NCI-H2196 treated with DMSO at 0.1 percent for 48 hours (cell line): ENCODE data around the gene CLIC1.
A peak's percentile ranks its signal among the peaks of the same experiment; 100 is the strongest.
"Not testable (repeated sequence)": the region's sequence is repeated elsewhere in the genome, so short reads cannot be mapped to it uniquely, and the experiment has no call there.

Experiments used
- DNase-seq: peaks from one replicate; lab custom pipeline; 2025; ENCODE audit not compliant: unreplicated experiment; lab: John Stamatoyannopoulos, UW

CLIC1 gene

DNA sequence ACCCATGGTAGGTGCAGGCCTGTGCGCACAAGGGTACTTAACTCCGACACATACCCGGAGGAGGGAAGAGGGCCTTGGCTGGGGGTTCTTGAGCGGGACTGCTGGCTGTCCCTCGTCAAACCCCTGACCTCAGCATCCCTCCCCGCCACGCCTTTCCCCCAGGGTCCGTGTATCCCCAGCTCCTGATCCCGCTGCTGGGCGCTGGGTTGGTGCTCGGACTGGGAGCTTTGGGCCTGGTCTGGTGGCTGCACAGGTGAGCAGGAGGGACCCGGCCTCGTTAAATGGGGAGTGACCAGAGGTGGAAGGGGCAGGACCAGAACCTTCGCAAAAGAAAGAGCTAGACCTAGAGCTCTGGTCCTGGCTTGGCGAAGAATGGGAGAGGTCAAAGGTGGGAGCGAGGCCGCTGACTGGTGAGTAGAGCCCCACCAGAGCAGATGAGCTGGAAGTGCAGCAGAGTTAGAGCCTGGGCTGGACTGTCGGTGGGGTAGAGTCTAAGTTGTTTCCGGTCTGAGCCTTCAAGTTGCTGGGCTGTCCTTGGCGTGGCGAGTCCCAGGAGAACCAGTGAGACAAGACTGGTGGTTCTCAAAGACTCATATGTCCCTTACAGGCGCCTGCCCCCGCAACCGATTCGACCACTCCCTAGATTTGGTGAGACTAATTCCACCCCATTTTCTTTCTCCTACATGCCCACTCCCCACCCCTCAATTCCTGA is 12.2 kb downstream of the CLIC1 start:
- no peak for DNase-seq

DNA sequence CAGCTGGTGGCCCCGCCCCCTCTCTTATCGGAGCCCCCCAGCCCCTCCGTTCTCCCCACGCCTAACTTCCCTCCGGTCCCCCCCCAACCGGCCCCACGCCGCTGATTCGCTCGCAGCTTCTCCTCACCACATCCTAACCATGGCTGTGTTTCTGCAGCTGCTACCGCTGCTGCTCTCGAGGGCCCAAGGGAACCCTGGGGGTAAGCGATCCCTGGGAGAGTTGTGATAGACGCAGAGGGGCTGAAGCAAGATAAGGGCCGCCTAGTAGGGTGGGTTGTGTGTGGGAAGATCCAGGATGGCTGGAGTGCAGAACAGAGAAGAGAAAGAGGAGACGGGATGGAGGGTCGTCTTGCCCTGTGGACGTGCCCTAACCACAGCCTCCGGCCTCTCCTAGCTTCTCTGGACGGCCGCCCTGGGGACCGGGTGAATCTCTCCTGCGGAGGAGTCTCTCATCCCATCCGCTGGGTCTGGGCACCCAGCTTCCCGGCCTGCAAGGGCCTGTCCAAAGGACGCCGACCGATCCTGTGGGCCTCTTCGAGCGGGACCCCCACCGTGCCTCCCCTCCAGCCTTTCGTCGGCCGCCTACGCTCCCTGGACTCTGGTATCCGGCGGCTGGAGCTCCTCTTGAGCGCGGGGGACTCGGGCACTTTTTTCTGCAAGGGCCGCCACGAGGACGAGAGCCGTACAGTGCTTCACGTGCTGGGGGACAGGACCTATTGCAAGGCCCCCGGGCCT is 12.9 kb downstream of the CLIC1 start, which contains the start of gene MPIG6B:
Gene MPIG6B, plus strand, starts transcription at position 129 of the 735 bp plus-strand sequence. Its CDS starts 11 bp downstream, at position 140.
- DNase-seq = no peak

DNA sequence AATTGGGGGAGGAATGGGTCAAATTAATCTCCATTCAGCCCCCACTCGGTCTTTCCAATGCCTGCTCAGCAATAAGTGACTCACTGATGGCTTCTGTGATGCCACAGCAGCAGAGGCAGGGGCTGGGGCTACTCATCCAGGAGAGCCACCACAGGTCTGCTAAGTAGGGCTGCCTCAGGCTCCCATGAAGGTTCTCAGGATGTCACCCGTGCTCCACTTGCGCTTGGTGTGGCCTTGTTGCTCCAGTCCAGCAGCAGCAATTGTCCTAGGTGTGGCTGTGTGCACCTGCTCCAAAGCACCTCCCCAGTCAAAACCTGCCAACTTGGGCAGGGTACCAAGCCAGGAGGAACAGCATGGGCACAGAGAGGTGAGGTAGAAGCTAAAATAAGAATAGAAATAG is 14.2 kb downstream of the CLIC1 start:
- no peak for DNase-seq

DNA sequence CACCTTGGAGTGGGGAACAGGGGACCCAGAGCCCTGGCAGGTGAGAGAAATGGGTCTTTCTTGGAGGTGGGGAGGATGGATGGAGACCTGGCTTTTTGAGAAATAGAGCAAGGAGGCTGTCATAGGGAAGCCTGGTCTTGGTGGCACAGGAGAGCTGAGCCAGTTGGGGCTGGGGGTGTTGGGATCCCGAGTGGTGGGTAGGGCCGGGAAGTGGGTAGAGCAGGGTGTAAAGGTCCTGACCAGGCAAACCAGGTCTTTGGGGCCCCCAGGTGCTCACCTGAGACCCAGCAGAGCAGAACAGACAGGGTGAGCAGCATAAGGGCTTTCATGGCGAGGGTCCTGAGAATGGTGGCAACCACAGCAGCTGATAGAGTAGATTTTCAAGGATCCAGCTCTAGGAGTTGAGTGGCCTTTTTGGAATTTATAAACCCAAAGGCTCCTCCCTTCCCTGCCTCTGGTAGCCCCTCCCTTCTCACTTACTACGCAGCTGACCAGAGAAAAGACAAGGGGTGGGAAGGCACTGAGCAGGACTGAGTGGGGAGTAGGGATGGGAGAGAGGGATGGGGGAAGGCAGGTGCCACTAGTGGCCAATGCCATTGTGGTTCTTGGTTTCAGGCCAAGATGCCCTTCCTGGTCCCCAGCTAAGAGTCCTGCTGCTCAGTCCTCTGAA is 14.8 kb downstream of the CLIC1 start, which contains the start of gene LY6G6C:
Gene LY6G6C, minus strand, starts transcription at position 396 of the 670 bp plus-strand sequence. Its CDS starts 67 bp downstream, at position 329.
- no peak for DNase-seq

DNA sequence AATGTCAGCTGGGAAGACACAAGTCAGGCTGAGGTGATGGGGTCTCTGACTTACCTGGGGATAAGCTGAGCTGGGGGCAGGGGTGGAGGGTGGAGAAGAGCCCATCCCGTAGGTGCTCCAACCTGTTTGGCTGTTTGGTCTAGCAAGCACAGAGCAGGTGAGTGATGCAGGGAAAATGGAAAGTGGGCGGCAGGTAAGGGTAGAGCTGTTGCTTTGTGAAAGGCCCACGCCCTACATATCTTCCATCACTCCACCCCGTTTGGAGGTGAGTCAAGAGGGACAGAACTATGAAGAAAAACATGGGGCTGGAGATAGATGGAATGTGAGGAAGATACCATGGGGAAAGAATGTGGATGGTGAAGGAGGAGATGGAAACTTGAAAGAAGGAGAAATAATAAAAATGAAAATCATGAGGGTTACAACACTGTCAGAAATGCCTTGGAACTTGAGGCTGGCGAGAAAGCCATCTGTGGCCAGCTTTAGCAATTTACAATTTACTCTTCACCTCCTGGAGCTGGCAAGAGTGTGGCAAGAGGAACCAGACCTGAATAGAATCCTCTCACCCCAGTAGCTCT is 16.0 kb downstream of the CLIC1 start:
- DNase-seq = no peak

DNA sequence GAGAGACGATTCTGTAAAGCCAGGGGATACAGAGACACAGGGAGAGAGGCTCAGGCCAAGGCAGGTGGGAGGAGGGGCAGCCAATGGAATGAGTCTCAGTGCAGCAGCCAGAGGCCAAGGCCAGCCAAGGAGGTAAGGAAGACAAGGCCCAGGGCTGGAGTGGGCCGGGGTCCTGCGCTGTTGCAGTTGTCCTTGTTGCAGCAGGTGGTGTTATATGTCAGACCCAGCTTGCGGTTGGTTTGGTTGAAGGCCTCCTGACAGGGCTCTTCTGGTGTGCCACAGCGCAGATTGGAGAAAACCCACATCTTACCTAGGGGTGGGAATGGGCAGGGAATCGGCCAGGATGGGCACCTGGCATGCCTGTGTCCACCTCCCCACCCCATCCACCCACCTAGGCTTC is 17.3 kb downstream of the CLIC1 start:
- no peak for DNase-seq

DNA sequence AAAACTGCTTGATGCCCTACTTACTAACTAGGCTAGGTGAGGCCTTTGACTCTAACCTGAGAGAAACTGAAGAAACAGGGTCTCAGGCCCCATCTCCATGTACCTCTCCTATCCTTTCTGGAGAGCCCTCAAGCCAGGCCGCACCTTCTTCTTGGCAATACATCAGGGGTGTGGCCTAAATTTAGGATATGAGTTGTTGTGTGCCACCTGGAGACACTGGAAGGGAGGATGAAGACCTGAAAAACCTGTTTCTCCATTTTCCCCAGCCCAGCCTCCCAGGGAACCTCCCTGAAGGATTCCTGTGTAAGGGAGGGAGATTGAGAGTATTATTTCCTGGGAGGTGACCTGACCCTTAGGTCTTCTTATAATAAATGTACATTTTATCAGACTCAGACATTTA is 18.1 kb downstream of the CLIC1 start:
- peak; percentile 34 for DNase-seq

DNA sequence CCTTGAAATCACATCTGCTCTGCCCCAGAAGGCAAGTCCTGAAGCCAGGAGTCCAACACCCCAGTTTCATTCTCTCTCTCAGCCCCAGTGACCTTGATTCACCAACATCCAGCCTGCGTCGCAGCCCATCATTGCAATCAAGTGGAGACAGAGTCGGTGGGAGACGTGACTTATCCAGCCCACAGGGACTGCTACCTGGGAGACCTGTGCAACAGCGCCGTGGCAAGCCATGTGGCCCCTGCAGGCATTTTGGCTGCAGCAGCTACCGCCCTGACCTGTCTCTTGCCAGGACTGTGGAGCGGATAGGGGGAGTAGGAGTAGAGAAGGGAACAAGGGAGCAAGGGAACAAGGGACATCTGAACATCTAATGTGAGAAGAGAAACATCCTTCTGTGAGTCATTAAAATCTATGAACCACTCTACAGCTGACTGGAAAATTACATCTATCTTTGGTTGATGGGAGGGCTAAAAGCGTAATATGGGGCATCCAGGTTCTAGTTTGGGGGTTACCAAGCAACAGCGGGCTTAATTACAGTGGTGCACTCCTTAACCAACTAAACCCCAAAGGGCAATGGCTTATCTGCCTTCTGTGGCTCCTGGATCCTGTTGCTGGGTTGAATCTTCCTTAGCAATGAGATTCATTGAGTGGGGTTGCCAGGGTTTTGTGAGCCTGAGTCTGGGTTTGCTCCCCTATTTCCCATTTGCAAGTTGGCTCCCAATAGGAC is 18.7 kb downstream of the CLIC1 start:
- no peak for DNase-seq

DNA sequence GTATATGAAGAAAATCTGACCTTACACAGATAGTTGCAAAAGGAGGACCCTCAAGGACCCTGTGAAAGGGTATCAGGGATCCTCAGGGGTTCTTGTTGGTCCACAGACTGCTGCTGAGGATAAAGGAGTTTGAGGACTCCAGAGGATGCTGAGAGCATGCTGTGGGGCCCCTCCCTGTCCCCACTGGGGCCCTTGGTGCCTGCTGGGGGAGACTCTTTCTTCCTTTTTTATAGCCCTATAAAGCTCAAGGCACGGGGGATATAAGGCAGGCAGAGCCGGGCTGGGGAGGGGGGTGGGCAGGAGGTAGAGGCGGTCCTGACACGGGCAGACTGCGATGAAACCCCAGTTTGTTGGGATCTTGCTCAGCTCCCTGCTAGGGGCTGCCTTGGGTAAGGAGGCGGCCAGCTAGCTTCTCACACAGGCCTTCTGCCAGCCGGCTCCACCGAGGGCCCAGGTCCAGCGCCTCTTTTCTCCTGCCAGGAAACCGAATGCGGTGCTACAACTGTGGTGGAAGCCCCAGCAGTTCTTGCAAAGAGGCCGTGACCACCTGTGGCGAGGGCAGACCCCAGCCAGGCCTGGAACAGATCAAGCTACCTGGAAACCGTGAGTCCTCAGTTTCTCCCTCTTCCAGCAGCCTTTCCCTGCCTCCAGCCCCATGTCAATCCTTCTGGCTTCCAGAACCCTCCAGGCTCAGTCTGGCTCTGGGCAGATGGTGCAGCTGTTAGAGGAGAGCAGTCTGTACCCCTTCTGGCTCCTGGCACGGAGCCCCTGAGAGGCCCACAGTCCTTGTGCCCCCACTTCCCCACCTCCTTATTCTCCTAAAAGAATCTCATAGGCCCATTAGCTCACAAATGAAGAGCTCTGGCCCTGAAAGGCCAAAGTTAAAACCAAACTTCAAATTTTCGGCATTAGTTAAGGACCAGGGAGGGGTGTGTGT is 21.0 kb downstream of the CLIC1 start, which contains the start of gene LY6G6D:
Gene LY6G6D, plus strand, starts transcription at position 327 of the 937 bp plus-strand sequence. Its CDS starts 8 bp downstream, at position 335.
- no peak for DNase-seq

DNA sequence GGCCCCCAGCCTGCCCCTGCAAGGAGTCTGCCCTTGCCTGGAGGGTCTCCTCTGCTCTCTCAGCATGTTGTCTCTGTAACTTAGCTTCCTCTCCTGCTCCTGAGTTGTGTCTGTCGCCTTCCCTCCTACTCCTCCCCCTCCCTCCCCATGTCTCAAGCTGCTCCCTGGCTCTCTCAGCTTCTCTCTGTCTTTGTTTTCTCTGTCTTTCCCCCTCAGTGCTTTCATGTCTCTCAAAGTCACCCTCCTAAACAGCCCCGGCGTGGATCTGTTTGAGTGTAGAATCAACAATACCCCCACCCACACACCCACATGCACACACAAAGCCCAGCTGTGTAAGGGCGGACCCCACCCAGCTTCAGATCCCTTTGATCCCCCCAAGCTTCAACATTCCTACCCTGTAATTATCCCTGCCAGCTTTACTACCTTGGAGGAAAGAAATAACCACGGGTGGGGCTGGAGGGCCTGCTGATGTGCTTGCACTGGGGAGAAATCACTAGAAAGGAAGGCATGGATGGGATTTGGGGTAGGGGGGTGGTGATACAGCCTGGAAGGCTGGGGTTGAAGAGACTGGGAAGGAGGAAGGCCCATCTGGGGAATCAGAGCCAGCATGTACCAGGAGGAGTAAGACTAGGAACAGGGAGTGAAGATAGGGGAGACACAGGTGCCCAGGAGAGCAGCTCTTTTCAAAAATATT is 22.2 kb downstream of the CLIC1 start:
- DNase-seq = no peak

DNA sequence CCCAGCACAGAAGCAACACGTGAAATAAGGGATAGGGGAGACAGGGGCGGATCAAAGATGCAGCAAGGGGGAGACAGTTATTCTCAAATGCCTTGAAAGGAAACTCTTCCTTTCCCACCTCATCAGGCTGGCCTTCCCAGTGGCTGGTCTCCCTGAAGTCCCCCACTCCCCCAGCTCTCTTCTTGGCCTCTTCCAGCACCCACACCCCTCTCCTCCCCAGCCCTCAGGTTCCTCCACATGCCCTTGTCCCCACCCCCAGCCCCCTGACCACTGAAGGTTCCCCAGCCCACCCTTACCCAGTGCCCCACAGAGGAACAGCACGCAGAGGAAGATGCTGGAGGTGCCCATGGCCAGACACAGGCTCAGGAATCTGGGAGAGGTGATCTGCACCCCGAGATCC is 22.9 kb downstream of the CLIC1 start:
- DNase-seq = no peak

DNA sequence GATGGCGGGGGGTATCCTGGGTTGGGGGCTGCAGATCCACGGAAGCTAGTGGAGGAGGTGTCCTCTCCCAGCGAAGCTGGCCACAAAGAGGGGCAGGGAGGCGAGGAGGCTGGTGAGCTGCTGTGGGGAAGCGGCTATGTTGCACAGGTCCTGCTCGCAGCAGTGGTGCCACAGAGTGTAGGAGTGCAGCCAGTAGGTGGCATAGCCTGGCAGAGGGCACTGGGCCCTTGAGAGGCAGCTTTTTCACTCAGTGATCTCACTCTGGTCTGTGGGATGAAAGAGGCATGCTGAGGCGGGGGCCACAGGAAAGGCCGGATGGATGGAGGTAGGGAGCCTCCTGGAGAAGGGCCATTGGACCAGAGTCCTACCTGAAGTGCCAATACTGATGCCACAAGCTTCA is 24.0 kb downstream of the CLIC1 start:
- DNase-seq = no peak

DNA sequence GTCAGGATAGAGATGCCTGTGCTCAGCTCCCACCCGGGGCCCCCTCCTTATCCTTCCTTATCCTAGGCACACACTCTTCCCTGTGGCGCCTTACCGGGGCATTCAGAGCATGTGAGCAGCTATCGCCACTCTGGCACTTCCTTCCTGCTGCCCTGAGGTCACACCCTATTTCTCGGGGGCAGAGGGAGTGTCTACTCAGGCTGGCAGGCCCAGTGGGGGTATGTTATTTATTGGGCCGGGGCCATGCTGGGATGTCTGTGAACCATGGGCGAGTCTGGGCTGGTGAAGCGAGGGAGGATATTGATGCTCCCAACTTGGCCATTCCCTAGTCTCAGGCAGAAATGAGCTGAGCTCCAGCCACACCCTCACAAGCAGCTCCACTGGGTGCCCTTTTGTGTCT is 25.1 kb downstream of the CLIC1 start:
- DNase-seq = no peak

DNA sequence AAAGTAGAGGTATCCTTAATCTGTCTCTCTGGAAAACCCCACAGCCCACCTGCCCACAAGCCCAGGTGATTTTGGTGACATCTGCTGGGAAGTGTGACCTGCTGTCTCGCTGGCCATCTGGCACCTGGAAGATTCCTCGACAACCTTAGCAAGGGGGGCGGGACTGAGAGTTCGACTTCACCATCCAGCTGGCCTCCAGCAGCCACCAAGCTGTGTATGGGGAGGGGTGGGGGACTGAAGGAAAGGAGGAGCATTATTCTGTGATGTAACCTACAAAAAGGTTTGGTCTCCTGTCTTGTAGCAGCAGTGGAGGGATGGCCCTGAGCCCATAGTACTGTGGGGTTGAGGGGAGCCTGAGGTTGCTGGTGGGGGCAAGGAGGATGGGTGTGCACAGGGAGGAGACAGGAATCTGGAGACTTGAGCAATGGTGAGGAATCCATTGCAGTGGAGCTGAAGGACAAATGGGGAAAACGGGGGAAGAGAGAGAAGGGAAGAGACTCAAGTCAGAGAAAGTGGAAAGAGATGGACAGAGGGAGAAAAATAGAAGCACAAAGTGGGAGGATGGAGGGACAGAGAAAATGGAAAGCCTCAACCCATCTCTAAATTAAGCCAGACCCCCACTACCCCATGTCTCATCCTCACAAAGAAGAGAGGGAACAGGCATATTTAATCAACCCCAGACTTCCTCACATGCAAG is 25.7 kb downstream of the CLIC1 start:
- no peak for DNase-seq

DNA sequence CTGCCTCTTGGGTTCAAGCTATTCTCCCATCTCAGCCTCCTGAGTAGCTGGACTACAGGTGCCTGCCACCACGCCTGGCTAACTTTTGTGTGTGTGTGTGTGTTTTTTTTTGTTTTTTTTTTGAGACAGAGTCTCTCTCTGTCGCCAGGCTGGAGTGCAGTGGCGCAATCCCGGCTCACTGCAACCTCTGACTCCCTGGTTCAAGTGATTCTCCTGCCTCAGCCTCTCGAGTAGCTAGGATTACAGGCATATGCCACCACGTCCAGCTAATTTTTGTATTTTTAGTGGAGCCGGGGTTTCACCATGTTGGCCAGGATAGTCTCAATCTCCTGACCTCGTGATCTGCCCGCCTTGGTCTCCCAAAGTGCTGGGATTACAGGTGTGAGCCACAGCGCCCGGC is 27.2 kb downstream of the CLIC1 start:
- DNase-seq = not testable (repeated sequence)

DNA sequence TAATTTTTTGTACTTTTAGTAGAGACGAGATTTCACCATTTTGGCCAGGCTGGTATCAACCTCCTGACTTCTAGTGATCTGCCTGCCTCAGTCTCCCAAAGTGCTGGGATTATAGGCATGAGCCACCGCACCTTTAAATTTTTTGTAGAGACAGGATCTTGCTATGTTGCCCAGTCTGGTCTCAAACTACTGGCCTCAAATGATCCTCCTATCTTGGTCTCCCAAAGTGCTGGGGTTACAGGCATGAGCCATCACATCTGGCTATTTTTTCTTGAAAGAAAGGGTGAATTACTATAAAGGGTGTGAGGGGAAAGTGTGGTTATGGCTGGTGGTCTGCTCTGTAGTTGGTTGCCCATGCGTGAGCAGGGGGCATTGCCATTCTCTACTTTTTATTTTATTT is 28.1 kb downstream of the CLIC1 start:
- DNase-seq = no peak

DNA sequence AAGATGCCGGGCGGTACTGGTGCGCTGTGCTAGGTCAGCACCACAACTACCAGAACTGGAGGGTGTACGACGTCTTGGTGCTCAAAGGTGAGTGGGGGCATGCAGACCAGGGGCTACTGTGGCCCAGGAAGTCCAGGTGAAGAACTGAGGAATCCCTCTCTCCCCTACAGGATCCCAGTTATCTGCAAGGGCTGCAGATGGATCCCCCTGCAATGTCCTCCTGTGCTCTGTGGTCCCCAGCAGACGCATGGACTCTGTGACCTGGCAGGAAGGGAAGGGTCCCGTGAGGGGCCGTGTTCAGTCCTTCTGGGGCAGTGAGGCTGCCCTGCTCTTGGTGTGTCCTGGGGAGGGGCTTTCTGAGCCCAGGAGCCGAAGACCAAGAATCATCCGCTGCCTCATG is 28.6 kb downstream of the CLIC1 start:
- no peak for DNase-seq

DNA sequence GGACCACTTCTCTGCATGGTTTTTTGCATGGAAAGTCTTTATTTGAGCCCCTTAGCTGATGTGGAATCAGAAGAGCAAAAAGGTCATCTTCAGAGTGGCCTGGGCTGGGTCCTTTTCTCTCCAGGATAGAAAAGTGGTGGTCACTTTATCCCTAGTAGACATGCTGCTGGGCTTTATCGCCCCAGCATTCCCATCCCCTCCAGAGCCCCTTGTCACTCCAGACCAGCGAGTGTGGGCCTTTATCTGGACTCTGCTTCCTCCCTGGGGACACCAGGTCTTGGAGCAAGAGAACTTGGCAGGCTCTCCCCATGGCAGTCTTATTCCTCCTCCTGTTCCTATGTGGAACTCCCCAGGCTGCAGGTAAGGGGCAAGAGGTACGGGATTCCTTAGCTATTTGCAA is 29.7 kb downstream of the CLIC1 start, which contains the start of gene LY6G6F:
Gene LY6G6F, plus strand, starts transcription at position 268 of the 400 bp plus-strand sequence. Its CDS starts 41 bp downstream, at position 309.
- no peak for DNase-seq
